Esophagus squamous epithelium (tissue), 4 donors: Measurements from ENCODE around the gene ICA1.

Source experiments
- CTCF ChIP-seq, 6 experiments: fragments of 450-650 bp in 4 of 6; fragments of 200-600 bp in 2 of 6; sonication (generic) in 2 of 6; IDR thresholded peaks; one replicate each; pipeline ENCODE4 v1.5.1; 2016 to 2019; ENCODE audit warnings: antibody characterized with exemption in 6 of 6, mild to moderate bottlenecking in 4 of 6, moderate library complexity in 4 of 6
- POLR2A ChIP-seq, 4 donors: fragments of 450-650 bp; IDR thresholded peaks; one replicate each; pipeline ENCODE4 v1.6.1; 2017; ENCODE audit warnings: antibody characterized with exemption in 4 of 4, mild to moderate bottlenecking in 4 of 4, moderate library complexity in 3 of 4

GRCh38 chr7:8117195-8117594 lies 144.8 kb downstream of the ICA1 start:
- TF ChIP-seq POLR2A (IDR thresholded peaks at IDR 0.05) (no peak), CTCF (IDR thresholded peaks at IDR 0.05) (no peak)
